Measurements from ENCODE around the gene CD101. TPM values are rescaled to one million over a fixed set of nuclear protein-coding genes. Genes with fewer than 3 reads are reported as not detected.

The CD101 gene
- polyA plus RNA-seq (2011; rRNA removed): 0.02 TPM in 1 of 2 replicates, not detected in the other
- not detected in 2 replicates for polyA minus RNA-seq (2011; rRNA and poly(A)+ RNA removed)

GRCh38 chr1:117001254-117001927 is at the start of gene CD101:
TSS of gene CD101 (plus strand) at chr1:117001760. CDS start at chr1:117001818, 58 bp downstream.
- TF ChIP-seq CTCF (IDR thresholded peaks at IDR 0.05; ENCODE audit: low read depth, low read length): no peak
- Histone ChIP-seq H3K27ac (ENCODE audit: low read depth, low read length) (no peak within 1 kb of the TSS), H3K9me3 (ENCODE audit: control insufficient read depth, insufficient read depth, low read length) (no peaks in the 10 kb centered on the region), H3K27me3 (ENCODE audit: control insufficient read depth, insufficient read depth, low read length) (no peaks in the 10 kb centered on the region), H3K4me3 (ENCODE audit: low read depth, low read length) (no peak within 1 kb of the TSS)
- DNase-seq (ENCODE audit: low read depth, low spot score): no peak
- POLR2A ChIA-PET: no interaction called here
- CTCF ChIA-PET: no interaction called here

- ChIA-PET CTCF (no interaction called here), POLR2A (no interaction called here)
- Histone ChIP-seq H3K27me3 (ENCODE audit: control insufficient read depth, insufficient read depth, low read length) (no peaks in the 10 kb centered on the region), H3K9me3 (ENCODE audit: control insufficient read depth, insufficient read depth, low read length) (no peaks in the 10 kb centered on the region), H3K4me3 (ENCODE audit: low read depth, low read length) (no peak overlapping the region), H3K27ac (ENCODE audit: low read depth, low read length) (no peak overlapping the region)
- no peak for TF ChIP-seq CTCF (IDR thresholded peaks at IDR 0.05; ENCODE audit: low read depth, low read length)
- DNase-seq (ENCODE audit: low read depth, low spot score): no peak
These were observed 48.8 kb upstream of the CD101 start for GRCh38 chr1:116952738-116953275.

- ChIA-PET POLR2A (no interaction called here), CTCF (interaction anchor here (0.6 kb wide), 1 partner anchor 214 kb away, joined by 4 read pairs; no protein-coding TSS in a partner anchor)
- no peak for DNase-seq (ENCODE audit: low read depth, low spot score)
- no peaks in the 10 kb centered on the region for H3K9me3 ChIP-seq (ENCODE audit: control insufficient read depth, insufficient read depth, low read length)
- TF ChIP-seq CTCF (IDR thresholded peaks at IDR 0.05; ENCODE audit: low read depth, low read length): no peak
- H3K4me3 ChIP-seq (ENCODE audit: low read depth, low read length): no peak overlapping the region
- H3K27me3 ChIP-seq (ENCODE audit: control insufficient read depth, insufficient read depth, low read length): no peaks in the 10 kb centered on the region
- no peak overlapping the region for H3K27ac ChIP-seq (ENCODE audit: low read depth, low read length)
These were observed 47.1 kb upstream of the CD101 start for GRCh38 chr1:116954440-116954839.

GRCh38 chr1:116956378-116956777 is 45.2 kb upstream of the CD101 start:
- H3K4me3 ChIP-seq (ENCODE audit: low read depth, low read length): no peak overlapping the region
- TF ChIP-seq CTCF (IDR thresholded peaks at IDR 0.05; ENCODE audit: low read depth, low read length): no peak
- POLR2A ChIA-PET: no interaction called here
- H3K27me3 ChIP-seq (ENCODE audit: control insufficient read depth, insufficient read depth, low read length): no peaks in the 10 kb centered on the region
- H3K27ac ChIP-seq (ENCODE audit: low read depth, low read length): no peak overlapping the region
- CTCF ChIA-PET: no interaction called here
- no peaks in the 10 kb centered on the region; the same call in 1 of the 2 replicates for H3K9me3 ChIP-seq (ENCODE audit: control insufficient read depth, insufficient read depth, low read length)
- no peak for DNase-seq (ENCODE audit: low read depth, low spot score)

GRCh38 chr1:116957646-116958045 is 43.9 kb upstream of the CD101 start:
- Histone ChIP-seq H3K27me3 (ENCODE audit: control insufficient read depth, insufficient read depth, low read length) (no peaks in the 10 kb centered on the region), H3K9me3 (ENCODE audit: control insufficient read depth, insufficient read depth, low read length) (no peaks in the 10 kb centered on the region; the same call in 1 of the 2 replicates), H3K27ac (ENCODE audit: low read depth, low read length) (no peak overlapping the region), H3K4me3 (ENCODE audit: low read depth, low read length) (no peak overlapping the region)
- no peak for TF ChIP-seq CTCF (IDR thresholded peaks at IDR 0.05; ENCODE audit: low read depth, low read length)
- POLR2A ChIA-PET: no interaction called here
- CTCF ChIA-PET: no interaction called here
- no peak for DNase-seq (ENCODE audit: low read depth, low spot score)
